ENCODE data around the gene MYOCD.

MYOCD gene

GRCh38 chr17:12709063-12709462 lies 43.4 kb downstream of the MYOCD start:
- ChIA-PET POLR2A (no interaction called here), CTCF (no interaction called here)

GRCh38 chr17:12712415-12712814 lies 46.7 kb downstream of the MYOCD start:
- no peak for TF ChIP-seq ZNF501 (tag by site-specific recombination; IDR thresholded peaks at IDR 0.05)
- TF ChIP-seq ZNF324 (tag by site-specific recombination; IDR thresholded peaks at IDR 0.05) = no peak
- TF ChIP-seq SP3 (tag by site-specific recombination; IDR thresholded peaks at IDR 0.05) = no peak
- TF ChIP-seq ZNF521 (tag by site-specific recombination; IDR thresholded peaks at IDR 0.05) = no peak
- no peak for TF ChIP-seq ZNF394 (tag by site-specific recombination; IDR thresholded peaks at IDR 0.05; ENCODE audit: borderline replicate concordance)
- TF ChIP-seq ZNF677 (tag by site-specific recombination; IDR thresholded peaks at IDR 0.05) = no peak
- TF ChIP-seq MZF1 (tag by site-specific recombination; IDR thresholded peaks at IDR 0.05; ENCODE audit: borderline replicate concordance) = no peak
- TF ChIP-seq ZNF621 (tag by site-specific recombination; IDR thresholded peaks at IDR 0.05) = no peak
- no peak for TF ChIP-seq ZNF416 (tag by site-specific recombination; IDR thresholded peaks at IDR 0.05)
- no peak for TF ChIP-seq KLF1 (tag by site-specific recombination; IDR thresholded peaks at IDR 0.05)
- no peak for TF ChIP-seq ZNF16 (tag by site-specific recombination; IDR thresholded peaks at IDR 0.05; ENCODE audit: low read depth)
- TF ChIP-seq ZBTB17 (tag by site-specific recombination; IDR thresholded peaks at IDR 0.05) = no peak
- no peak for TF ChIP-seq HOXA7 (CRISPR knock-in tag; IDR thresholded peaks at IDR 0.05; ENCODE audit: borderline replicate concordance)
- no peak for TF ChIP-seq ZNF223 (tag by site-specific recombination; IDR thresholded peaks at IDR 0.05)
- TF ChIP-seq ZNF239 (tag by site-specific recombination; IDR thresholded peaks at IDR 0.05) = no peak
- TF ChIP-seq ZFP3 (tag by site-specific recombination; IDR thresholded peaks at IDR 0.05; ENCODE audit: low read depth) = no peak
- no peak for TF ChIP-seq ZSCAN16 (tag by site-specific recombination; IDR thresholded peaks at IDR 0.05)
- TF ChIP-seq ZNF354C (tag by site-specific recombination; IDR thresholded peaks at IDR 0.05; ENCODE audit: borderline replicate concordance, low read depth) = no peak
- no peak for TF ChIP-seq REST (tag by site-specific recombination; IDR thresholded peaks at IDR 0.05)
- ChIA-PET CTCF (interaction anchor here (0.7 kb wide), 2 partner anchors 23 to 229 kb away, joined by 3 read pairs; no protein-coding TSS in a partner anchor), POLR2A (no interaction called here)
- Histone ChIP-seq H3K36me3 (ENCODE audit: control insufficient read depth in 2 of 2, insufficient read depth in 1 of 2, low read length in 2 of 2) (no peaks in the 10 kb centered on the region), H3K4me1 (ENCODE audit: control insufficient read depth, insufficient read depth, low read length) (no peaks in the 10 kb centered on the region), H3K4me3 (ENCODE audit: low read depth, low read length) (no peak overlapping the region), H3K9me3 (ENCODE audit: control insufficient read depth, insufficient read depth, low read depth, low read length) (no peaks in the 10 kb centered on the region), H3K27ac (ENCODE audit: extremely low read depth, low read depth, low read length) (no peak overlapping the region)

More at GRCh38 chr17:12709063-12709462, 43.4 kb downstream of the MYOCD start:
- no peak overlapping the region for H3K4me3 ChIP-seq (ENCODE audit: low read depth, low read length)
- H3K27ac ChIP-seq (ENCODE audit: extremely low read depth, low read depth, low read length) = no peak overlapping the region
- no peaks in the 10 kb centered on the region for H3K36me3 ChIP-seq (ENCODE audit: control insufficient read depth in 2 of 2, insufficient read depth in 1 of 2, low read length in 2 of 2)
- H3K4me1 ChIP-seq (ENCODE audit: control insufficient read depth, insufficient read depth, low read length) = no peaks in the 10 kb centered on the region
- no peaks in the 10 kb centered on the region for H3K9me3 ChIP-seq (ENCODE audit: control insufficient read depth, insufficient read depth, low read depth, low read length)
- TF ChIP-seq ZNF530 (tag by site-specific recombination; IDR thresholded peaks at IDR 0.05; ENCODE audit: low read depth) = no peak
- TF ChIP-seq ZNF391 (tag by site-specific recombination; IDR thresholded peaks at IDR 0.05; ENCODE audit: borderline replicate concordance, low read depth) = no peak
- TF ChIP-seq ZNF518A (tag by site-specific recombination; conservative IDR thresholded peaks at IDR 0.05; ENCODE audit: low read depth) = no peak
- TF ChIP-seq ZNF366 (tag by site-specific recombination; conservative IDR thresholded peaks at IDR 0.05) = no peak
- no peak for TF ChIP-seq ZBTB20 (tag by site-specific recombination; IDR thresholded peaks at IDR 0.05)
- no peak for TF ChIP-seq ZNF350 (tag by site-specific recombination; IDR thresholded peaks at IDR 0.05)
